MCF 10A (cell line): ENCODE measurements around the gene PRDM5. TPM values are rescaled to one million over a fixed set of nuclear protein-coding genes. Genes with fewer than 3 reads are reported as not detected.

Experiments
- BruUV-seq: library from RNA; stranded (reverse); fragments of 400-500 nt; replicated peaks from 2 replicates; lab custom pipeline; 2021; lab: Mats Ljungman, UMichigan
- CTCF ChIA-PET: fragments of 300-600 bp; sonication (Branson Sonifier 250); formaldehyde crosslinking; extraction: SDS; loops from one replicate; lab custom pipeline; 2021; ENCODE audit warnings: antibody characterized with exemption, inconsistent platforms; lab: Yijun Ruan, JAX
- POLR2A ChIA-PET: fragments of 300-600, 350-650 bp; sonication (Branson Sonifier 250); formaldehyde crosslinking; extraction: SDS; loops from one replicate; lab custom pipeline; 2020; ENCODE audit warnings: antibody characterized with exemption, inconsistent platforms; lab: Yijun Ruan, JAX
- DNase-seq: peaks from one replicate; pipeline ENCODE4 v3.0.0-alpha.2; 2018; ENCODE audit not compliant: unreplicated experiment
- H3K27ac Mint-ChIP-seq: one replicate; pipeline ENCODE4 v1.8.0; 2022; ENCODE audit warnings: mild to moderate bottlenecking, low read depth, mixed read lengths; ENCODE audit not compliant: unreplicated experiment
- H3K27me3 Mint-ChIP-seq: one replicate; pipeline ENCODE4 v1.8.0; 2022; ENCODE audit warnings: mixed read lengths; ENCODE audit not compliant: insufficient read depth, unreplicated experiment
- H3K36me3 Mint-ChIP-seq: one replicate; pipeline ENCODE4 v1.8.0; 2022; ENCODE audit warnings: mild to moderate bottlenecking, moderate library complexity, mixed read lengths; ENCODE audit not compliant: insufficient read depth, unreplicated experiment
- H3K4me1 Mint-ChIP-seq: one replicate; pipeline ENCODE4 v1.8.0; 2022; ENCODE audit warnings: mixed read lengths; ENCODE audit not compliant: insufficient read depth, unreplicated experiment
- H3K4me3 Mint-ChIP-seq: one replicate; pipeline ENCODE4 v1.8.0; 2022; ENCODE audit warnings: mild to moderate bottlenecking, moderate library complexity, mixed read lengths; ENCODE audit not compliant: unreplicated experiment
- H3K9me3 Mint-ChIP-seq: one replicate; pipeline ENCODE4 v1.8.0; 2022; ENCODE audit warnings: mixed read lengths; ENCODE audit not compliant: unreplicated experiment
- CTCF ChIP-seq: fragments of 200-600 bp; IDR thresholded peaks from one replicate; pipeline ENCODE4 v1.8.0; 2022; ENCODE audit warnings: antibody characterized with exemption, mild to moderate bottlenecking; ENCODE audit not compliant: unreplicated experiment
- intact Hi-C: fragments of 100-400 bp; cut with micrococcal nuclease; formaldehyde crosslinking; loops from 2 replicates; pipeline ENCODE4 v1.14.1; 2022
- total RNA-seq: library from RNA; stranded (reverse); gene quantifications from 2 replicates; pipeline ENCODE4 v1.2.3, GENCODE V29; 2022

Gene PRDM5
- total RNA-seq, 1 experiment from 2014 or later: 7.3 TPM

DNA sequence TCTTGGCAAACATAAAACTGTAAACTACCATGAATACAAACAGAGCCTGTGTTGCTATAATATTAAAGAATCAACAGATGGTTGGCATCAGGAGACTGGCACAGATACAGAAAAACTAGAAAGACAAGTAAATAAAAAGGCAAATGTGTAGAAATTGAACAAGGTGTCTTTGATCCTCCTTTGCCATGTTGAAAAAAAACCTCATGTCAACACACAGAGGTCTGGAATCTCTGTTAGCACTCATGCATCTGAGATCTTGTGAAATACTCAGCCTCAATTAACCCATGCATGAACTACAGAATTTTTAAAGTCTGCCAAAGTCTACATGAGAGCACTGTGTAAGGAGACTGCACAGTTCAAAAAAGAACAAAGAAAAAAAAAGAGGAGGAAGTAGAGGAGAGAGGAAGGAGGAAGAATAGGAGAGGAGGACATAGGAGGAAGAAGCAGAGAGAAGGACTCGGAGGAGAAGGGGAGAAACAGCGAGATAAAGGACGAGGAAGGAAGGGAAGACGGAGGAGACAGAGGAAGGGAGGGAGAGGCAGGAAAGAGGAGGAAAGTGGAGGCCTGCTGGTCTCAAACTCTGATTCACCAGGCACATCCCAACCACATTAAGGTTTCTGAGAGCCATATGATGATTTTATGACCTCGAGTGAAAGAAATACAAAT, 52.8 kb downstream of the PRDM5 start:
- H3K4me1 Mint-ChIP-seq: no peaks in the 10 kb centered on the region
- H3K4me3 Mint-ChIP-seq: no peak overlapping the region
- CTCF ChIA-PET: interaction anchor here (0.6 to 0.7 kb wide), 2 partner anchors 221 to 240 kb away, joined by 3 read pairs; no protein-coding TSS in a partner anchor
- TF ChIP-seq CTCF: no peak
- H3K27ac Mint-ChIP-seq: no peak overlapping the region
- intact Hi-C loops: no loop called here
- no TSS peak for BruUV-seq
- POLR2A ChIA-PET: no interaction called here
- no peaks in the 10 kb centered on the region for H3K27me3 Mint-ChIP-seq
- no peaks in the 10 kb centered on the region for H3K9me3 Mint-ChIP-seq
- no peaks in the 10 kb centered on the region for H3K36me3 Mint-ChIP-seq
- DNase-seq: peak; percentile 3

- Mint-ChIP-seq H3K4me3 (no peak overlapping the region), H3K27me3 (no peaks in the 10 kb centered on the region), H3K9me3 (no peaks in the 10 kb centered on the region), H3K27ac (no peak overlapping the region), H3K4me1 (no peaks in the 10 kb centered on the region), H3K36me3 (no peaks in the 10 kb centered on the region)
- POLR2A ChIA-PET: no interaction called here
- no peak for DNase-seq
- CTCF ChIA-PET: interaction anchor here (0.8 kb wide), 1 partner anchor 148 kb away, joined by 3 read pairs; no protein-coding TSS in a partner anchor
- BruUV-seq: no TSS peak
- TF ChIP-seq CTCF: no peak
- intact Hi-C loops: no loop called here
These were observed 55.0 kb downstream of the PRDM5 start for GRCh38 chr4:120867506-120867905.

DNA sequence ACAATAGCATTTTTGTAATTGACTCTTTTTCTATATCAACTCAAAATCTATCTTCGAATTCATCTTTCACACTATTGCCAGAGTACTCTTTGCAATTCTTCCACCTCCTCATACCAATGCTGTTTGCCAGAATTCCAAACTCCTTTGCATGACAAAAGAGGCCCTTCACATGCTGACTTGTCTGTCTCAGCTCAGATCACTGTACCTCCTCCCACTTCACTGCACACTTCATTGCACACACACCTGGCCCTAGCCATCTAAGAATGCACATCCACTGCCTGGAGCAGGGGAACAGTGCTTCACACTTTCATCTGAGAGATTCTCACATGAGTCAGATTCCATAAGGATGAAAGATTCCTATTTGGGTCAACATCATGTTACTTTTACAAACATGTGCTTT, 56.5 kb downstream of the PRDM5 start:
- Mint-ChIP-seq H3K27me3 (no peaks in the 10 kb centered on the region), H3K4me3 (no peak overlapping the region), H3K4me1 (no peaks in the 10 kb centered on the region), H3K27ac (no peak overlapping the region), H3K9me3 (no peaks in the 10 kb centered on the region), H3K36me3 (no peaks in the 10 kb centered on the region)
- no peak for DNase-seq
- intact Hi-C loops: no loop called here
- no peak for TF ChIP-seq CTCF
- POLR2A ChIA-PET: no interaction called here
- no TSS peak for BruUV-seq
- CTCF ChIA-PET: no interaction called here

DNA sequence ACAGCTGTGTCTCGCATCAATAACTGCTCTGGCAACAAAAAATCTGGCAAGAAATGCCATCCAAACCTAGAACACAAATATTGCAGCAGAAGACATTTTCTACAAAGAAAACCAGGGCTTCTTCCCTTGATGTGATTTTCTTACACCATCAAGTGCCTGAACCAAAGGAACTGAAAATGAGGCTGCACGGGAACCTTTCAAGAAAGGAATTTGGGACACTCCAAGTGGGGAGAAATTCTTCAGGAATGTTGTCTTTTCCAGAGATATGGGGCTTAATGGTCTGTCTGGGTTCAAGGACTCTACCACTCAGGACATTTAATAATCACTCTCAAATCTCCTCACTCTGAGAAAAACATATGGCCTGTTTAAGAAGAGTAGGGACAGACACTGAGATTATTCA, 57.6 kb downstream of the PRDM5 start:
- CTCF ChIA-PET: no interaction called here
- H3K27me3 Mint-ChIP-seq: no peaks in the 10 kb centered on the region

More for the DNA sequence above, 57.6 kb downstream of the PRDM5 start:
- no TSS peak for BruUV-seq
- Mint-ChIP-seq H3K27ac (no peak overlapping the region), H3K4me1 (no peaks in the 10 kb centered on the region), H3K4me3 (no peak overlapping the region), H3K9me3 (no peaks in the 10 kb centered on the region), H3K36me3 (no peaks in the 10 kb centered on the region)
- no peak for TF ChIP-seq CTCF
- POLR2A ChIA-PET: no interaction called here
- intact Hi-C loops: no loop called here
- DNase-seq: no peak
